Dedifferentiated amniotic fluid mesenchymal stem cell (primary cell): Measurements from ENCODE around the gene SLC12A8.

Experiments used
- DNase-seq: peaks from one replicate; pipeline ENCODE4 v3.0.0-alpha.2; 2016; ENCODE audit errors: extremely low spot score

SLC12A8 gene

DNA sequence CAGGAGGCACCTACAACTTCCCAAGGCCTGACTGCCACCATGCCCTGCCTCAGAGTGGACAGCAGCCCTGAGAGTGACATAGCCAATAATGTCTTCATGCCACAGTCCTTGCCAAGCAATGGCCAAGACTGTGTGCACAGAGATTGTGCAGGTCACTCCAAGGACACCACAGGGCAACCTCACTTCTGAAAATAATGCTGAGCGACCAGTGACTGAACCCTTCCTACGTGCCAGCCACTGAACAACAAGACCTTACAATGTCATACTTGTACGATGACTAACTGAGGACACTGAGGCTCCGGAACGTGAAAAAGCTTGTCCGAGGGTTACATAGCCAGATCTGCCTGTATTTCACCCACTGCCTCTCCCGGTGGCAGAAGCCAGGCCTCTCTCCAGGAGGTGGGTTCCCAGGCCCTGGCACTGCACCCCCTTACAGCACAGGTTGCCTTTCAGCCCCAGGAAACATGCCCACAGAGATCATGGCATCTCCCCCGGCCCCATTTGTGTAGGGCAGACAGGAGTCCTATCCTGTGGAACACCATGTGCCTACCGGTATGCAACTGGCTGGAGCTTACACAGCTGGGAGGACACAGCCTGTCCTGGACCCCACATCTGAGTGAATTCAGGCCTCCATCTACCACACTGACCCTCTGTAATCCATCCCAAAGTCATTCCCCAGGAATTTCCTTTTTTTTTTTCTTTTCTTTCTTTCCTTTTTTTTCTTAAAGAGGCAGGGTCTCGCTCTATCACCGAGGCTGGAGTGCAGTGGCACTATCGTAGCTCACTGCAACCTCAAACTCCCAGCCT lies 72.3 kb downstream of the SLC12A8 start:
- peak; percentile 75 for DNase-seq

DNA sequence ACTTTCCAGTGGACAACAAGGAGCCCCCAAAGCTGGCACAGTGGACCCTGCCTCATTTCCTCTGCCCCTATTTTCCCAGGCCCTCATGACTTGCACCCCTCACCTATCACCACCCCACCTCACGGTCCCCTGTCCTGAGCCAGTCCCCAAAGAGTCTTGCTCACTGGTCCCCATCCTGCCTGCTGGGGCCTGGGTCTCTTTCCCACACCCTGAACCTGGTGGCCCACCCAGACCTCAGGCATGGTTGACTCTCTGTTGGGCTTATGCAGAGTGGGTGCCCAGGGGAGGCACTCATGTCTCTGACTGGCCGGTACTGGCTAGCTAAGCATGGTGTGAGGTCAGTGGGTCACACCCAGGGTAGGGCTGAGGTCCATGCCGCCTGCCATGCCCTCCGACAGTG lies 73.2 kb downstream of the SLC12A8 start:
- DNase-seq: no peak

DNA sequence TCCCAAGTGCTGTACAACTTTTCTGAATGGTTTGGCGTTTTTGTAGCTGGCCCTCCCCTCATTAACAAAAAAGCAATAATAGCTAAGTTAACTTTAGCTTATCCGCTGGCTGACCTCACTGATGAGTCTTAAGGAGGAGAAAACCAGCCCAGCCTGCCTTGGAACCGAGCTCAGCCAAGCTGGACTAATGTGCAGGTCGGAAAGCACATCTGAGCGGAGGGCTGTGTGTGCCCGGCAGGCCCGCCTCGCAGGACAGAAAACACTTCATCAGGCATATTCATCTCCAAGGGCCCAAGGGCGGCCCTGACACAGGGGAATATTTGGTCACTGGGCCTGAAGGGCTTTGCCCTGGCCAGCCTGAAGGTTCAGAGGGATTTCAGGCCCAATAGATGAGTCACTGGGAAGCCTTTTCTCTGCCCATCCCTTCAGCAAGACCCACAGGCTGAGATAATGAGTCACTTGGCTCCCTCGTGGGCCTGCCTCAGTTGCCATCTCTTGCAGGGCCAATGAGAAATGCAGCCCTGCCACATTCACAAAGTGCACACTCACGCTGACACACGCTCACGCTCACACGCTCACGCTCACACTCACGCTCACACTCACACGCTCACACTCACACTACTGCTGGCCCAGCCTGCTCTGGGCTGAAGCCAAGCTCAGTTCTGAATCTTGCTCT lies 75.1 kb downstream of the SLC12A8 start:
- no peak for DNase-seq

DNA sequence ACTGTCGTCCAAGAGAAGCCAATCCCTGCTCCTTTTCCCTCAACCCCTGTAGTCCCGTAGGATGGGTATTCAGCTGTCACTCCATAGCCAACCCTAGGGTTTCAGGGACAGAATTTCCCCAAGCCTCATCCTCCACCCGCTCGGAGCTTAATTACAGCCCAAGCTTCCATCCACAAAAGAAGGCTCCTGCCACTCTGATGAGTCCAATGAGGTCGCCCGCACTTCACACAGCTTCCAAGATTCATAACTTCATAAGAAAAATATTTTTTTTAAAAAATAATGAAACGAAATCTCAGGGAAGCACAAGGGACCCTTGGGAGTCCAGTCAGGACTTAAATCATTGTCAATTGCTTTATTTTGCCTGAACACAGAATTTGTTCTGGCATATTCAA lies 75.6 kb downstream of the SLC12A8 start:
- DNase-seq: no peak

DNA sequence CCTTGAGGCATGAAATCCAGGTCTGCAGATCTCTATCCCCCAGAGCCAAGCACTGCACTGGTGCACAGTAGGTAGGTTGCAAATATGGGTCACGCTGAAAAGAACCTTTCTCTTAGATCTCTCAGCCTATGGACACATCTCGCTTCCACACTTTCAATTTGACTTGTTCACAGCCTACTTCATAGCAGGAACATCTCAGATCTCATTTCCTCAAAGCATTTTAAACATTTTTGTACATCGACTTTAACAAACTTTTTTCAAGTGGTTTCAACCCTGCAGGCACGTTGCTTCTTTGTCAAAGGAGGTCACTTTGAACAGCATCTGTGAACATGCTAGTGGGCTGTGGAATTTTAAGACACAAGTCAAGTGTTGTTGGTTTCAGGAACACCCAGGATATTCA lies 76.0 kb downstream of the SLC12A8 start:
- no peak for DNase-seq

DNA sequence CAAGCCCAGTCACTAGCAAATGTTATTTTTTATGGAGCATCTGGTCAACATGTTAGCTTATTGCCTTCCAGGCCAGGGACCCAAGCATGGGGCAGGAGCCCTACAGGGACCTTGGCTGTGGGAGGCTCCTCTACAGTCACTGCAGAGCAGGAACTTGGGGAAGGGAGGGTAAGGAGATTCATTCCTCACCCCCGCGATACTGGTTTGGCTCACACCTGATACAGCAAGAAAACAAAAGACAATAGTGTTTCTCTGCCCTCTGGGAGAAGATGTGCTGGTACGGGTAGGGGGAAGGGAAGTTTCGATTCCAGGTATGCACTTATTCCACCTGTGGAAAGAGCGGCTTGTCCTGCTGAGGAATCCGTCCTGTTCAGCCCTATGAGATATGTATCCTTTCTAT lies 77.6 kb downstream of the SLC12A8 start:
- no peak for DNase-seq

DNA sequence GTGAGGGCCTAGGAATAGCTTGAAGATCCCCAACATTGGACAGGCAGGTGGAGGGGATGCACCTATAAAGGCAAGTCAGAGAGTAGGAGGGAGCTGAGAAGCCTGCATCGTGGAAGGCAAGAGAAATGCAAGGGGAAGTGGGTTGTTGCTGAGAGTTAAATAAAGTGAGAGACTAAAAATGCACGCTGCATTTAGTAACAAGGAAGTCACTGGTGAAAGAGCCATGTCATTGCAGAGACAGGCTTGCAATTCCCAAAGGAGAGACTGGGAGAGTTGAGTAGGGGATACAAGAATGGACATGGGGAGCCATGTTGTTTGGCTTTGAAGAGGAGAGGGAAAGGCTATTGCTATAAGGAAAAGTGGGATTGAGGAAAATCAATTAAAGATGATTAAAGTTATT lies 79.7 kb downstream of the SLC12A8 start:
- DNase-seq: no peak

GRCh38 chr3:125129512-125129997 lies 83.0 kb downstream of the SLC12A8 start:
- DNase-seq: peak; percentile 99

GRCh38 chr3:125128861-125129501 lies 83.6 kb downstream of the SLC12A8 start:
- peak; percentile 84 for DNase-seq

DNA sequence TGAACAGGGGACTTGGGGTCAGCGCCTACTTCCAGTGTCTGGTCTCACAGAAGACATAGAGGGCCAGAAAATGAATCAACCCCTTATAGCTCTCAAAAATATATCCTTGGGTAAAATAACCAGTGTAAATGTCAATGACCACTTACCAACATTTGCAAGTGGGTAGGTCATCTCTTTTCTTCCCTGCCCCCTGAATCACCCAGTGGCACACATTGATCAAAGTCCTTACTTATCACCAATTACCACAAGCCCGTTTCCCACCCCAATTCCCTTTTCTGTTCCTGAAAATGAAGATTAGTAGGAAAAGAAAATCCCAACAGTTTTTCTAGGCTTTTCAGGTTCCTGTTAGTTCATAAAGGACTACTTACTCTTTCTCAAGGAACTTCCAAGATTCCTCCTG lies 86.2 kb downstream of the SLC12A8 start:
- no peak for DNase-seq

DNA sequence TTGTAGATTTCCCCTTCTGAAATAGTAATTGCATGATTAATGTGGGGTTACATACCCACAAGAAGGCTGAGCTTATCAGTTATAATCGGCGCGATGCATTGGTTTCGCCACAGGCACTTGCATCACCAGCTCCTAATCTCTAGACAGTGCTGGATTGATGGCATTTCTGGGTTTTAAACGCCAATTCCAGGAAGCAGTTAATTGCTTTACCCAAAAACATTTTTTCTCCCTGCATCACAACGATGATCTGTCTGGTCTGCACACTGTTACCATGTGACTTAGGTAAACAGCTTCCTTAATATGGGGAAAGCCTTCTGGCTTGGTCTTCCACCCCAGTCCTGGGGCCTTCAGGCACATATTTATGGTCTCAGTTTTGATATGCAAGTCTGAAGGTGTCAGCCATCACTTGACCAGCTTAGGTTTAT lies 86.7 kb downstream of the SLC12A8 start:
- peak; percentile 46 for DNase-seq

DNA sequence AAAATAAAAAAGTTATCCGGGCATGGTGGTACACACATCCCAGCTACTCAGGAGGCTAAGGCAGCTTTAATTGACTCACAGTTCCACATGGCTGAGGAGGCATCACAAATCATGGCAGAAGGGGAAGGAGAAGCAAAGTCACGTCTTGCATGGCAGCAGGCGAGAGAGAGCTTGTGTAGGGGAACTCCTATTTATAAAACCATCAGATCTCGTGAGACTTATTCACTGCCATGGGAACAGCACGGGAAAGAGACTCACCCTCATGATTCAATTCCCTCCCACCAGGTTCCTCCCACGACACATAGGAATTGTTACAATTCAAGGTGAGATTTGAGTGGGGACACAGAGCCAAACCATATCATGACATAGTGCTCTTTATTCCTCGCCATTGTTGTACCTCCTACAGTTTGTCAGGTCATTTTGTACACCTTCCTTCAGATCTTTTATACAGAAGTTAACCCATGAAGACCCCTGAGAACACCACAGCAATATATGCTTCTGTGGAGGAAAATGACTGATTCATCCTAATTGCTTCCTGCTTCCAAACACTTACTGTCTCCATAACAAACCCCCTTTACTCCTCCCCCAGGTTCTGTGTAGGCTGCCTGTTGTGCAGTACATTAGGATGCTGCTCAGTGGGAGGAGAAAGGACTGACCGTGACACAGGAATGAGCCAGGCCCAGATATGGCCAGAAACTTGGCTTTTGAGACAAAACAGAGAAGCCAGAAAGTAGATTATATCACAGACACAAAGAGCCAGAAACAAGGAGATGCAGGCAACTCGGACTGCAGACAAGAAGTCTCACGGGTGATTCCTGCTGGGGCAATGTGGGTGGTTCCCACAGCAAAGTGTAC lies 88.9 kb downstream of the SLC12A8 start:
- no peak for DNase-seq

DNA sequence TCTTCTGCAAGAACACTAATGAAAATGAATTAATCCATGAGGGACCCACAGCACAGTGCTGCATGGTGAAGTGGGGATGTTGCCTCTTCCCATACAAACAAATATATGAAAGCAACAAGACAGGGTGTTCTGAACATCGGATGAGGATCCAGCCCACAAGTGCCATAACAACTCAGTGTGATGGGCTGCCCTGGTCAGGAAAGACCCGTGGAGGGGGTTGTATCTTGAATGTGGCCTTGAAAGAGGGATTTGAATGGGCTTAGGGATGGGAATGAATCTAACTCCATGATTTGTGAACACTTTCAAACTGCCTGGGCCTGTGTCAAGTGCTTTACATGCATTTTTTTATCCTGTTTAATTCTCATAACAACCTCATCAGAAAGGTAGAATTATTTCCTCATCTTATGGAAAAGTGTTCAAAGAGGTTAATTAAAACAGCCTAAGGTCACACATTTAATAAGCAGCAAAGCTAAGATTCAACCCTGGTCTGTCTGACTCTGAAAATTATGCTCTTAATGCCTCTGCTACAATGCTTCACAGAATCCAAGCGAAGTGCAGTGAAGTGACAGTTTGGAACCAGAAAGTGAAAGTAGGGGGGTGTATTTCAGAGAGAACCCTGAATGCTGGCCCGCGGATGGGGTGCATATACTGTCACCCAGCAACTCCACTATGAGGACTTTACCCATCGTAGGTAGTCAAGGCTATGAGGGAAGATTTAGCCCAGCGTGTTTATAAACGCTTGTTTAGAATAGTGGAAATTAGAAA lies 91.1 kb downstream of the SLC12A8 start:
- no peak for DNase-seq

DNA sequence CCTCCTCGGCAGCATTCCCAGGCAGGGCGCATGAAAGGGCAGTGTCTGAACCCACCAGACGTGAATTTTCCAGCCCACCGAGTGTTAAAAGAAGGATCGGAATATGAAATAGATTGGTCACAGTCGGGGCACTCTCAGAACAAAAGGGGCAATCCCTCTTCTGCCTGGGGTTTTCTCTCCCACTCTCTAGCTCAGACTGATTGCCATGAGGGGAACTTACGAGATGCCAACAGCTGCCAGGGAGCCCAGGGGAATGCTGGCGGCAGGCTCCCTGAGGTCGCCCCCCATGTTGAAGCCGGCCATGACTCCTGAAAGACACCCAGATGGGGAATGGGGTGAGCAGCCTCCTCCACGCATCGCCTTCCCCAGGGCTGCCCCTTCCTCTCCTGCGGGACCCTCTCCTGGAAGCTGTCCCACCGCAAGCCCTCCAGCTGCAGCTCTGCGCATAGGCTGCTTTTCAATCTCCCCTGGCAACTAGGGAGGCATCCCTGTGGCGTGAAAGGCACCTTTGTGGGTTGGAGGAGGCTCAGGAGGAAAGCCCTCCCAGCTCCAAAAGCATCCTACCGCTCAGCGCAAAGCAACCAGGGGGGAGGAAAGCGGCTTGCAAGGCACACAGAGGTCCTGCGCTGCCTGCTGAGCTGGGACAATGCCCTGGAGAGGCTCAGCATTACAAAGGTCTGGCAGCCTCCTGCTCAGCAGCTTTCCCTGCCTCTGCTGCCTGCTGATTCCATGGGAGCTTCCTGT lies 92.0 kb downstream of the SLC12A8 start:
- DNase-seq: no peak

DNA sequence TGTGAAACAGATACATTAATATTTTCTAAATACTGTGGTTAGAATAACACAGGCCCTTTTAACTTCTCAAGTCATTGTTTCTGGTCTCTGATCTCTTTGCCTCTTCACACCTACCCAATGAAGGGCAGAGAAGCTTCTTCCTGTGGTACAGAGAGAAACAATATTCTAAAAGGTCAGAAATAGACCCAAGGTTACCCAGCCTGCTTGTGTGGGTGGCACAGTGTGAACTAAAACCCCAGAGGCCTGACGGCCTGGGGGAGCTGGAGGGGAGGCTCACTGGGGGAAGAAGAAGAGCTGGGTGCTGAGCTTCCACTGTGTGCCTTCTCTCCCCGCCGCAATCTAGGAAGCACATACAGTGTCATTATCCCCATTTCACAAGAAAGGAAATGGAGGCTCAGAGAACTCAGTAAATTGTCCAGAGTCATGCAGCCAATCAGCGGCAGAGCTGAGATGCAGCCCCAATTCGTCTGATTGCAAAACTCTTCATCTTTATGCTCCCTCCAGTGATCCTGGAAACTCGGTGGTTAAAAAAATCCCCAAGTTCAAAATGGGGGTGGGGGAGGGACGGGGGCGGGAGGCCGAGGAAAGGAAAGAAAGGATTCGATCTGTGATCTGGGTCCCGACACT lies 92.7 kb downstream of the SLC12A8 start:
- DNase-seq: no peak

DNA sequence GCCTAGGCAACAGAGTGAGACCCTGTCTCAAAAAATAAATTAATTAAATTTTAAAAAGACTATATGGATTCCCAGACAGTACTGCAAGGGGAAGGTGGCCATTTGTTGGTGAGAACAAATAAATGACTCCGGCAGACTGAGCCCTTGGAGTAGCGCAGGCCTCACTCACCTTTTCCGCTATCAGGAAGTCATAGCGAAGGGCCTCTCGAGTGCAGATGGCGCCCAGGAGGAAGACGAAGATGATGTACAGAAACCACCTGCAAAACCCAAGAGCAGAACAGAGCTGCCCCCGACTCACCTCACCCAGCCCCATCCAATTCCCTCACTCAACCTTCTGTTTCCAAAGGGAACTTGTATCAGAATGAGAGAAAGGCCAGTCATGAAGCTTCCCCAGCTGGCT lies 93.9 kb downstream of the SLC12A8 start:
- DNase-seq: no peak

DNA sequence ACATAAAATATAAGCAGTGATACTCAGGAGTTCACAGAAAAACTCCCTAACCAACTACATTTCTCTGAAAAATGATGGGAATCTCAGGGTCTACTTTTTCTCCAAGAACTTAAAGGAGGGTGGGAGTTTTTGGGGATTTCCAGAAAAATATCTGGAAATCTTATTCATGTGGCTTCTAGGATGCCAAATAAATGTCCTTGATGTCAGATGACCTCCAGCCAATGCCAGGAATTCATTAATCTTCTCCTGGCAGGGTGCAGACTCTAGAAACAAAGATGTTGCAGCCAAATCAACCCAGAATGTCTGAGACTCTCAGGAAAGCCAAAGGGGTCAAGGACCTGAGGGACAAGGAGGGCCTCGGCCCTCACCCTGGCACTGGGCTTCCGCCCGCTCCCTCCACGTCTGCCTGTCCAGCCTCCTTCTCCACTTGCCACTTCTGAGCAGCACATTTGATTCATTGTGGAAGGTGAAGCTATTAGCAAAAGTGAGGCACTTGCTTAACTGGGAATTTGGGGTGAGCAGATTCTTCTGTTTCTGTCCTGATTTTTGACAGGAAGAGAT lies 94.8 kb downstream of the SLC12A8 start:
- DNase-seq: no peak

- peak; percentile 96 for DNase-seq
Observed at GRCh38 chr3:125116311-125117080, 96.1 kb downstream of the SLC12A8 start.

DNA sequence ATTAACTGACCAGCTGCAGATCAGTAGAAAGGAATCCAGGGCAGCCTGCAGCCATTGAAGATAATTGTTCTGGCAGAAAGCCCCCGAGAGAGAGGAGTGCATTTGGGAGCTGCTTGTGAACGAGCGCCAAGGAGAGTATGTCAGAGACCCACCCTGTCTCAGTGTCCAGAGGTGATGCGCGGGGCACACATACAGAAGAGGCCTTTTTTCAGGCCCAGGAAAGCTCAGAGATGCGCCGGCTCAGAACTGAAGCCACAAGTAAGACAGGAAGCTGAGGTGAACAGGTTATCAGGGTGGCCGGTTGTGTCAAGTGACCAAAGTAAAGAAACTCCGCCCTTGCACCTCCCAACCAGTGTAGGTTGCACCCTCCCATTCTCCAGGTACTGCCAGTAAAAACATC lies 96.9 kb downstream of the SLC12A8 start:
- peak; percentile 78 for DNase-seq
